GDM1 (cell line): ENCODE measurements around the gene DDX60.

Experiments
- DNase-seq: peaks from one replicate; lab custom pipeline; 2025; lab: John Stamatoyannopoulos, UW

The DDX60 gene

DNA sequence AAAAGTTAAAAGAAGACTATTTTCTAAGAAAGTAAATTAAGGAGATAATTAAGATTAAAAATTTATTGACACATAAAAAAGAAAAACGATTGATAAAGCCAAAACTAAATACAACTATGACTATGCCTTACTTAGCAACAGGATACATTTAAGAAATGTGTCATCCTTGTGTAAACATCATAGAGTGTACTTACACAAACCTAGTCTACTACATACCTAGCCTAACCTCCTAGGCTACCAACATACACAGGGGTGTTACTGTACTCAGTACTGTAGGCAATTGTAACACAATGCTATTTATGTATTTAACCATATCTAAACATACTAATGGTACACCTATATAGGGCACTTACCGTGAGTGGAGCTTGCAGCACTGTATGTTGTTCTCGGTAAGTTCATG is 117.9 kb downstream of the DDX60 start:
- DNase-seq, result no peak

DNA sequence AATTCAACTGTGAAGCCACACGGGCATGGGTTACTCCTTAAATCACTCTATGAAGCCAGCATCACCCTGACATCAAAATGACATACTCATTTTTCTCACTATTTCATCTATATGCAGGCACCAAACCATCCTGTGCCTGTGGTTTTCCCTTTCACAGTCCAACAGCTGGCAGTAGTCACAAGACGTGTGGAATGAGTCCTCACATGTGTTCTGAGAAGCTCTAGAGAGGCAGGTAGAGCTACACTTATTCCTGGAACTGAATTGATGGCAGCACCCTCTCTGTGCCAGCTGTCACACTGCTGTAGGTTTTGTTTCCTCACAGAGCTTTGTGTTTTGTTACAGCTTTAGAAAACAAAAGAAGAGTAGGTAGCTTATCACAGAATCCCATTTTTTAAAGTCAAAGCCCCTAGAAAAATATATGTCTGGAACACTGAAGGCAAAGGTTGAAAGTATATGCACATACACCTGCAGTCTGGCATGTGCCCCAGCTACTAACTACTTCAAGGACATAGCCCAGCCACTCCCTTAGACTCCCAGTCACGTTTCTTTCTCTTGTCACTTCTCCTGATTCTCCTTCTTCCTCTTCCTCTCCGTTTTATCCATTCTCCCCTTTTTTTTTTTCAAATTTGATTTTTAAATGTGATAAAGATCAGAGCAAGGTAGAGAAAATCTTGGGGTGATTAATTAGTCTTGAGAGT is 119.1 kb downstream of the DDX60 start:
- no peak for DNase-seq

DNA sequence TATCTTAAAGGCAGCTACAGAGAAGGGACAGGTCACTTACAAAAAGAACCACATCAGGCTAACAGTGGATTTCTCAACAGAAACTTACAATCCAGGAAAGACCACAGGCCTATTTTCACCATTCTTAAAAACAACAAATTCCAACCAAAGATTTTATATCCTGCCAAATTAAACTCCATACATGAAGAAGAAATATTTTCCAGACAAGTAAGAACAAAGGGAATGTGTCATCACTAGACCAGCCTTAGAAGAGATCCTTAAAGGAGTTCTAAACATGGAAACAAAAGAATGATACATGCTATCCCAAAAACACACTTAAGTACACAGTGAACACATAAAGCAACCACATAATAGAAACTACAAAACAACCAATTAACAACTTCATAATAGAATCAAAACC is 120.6 kb downstream of the DDX60 start:
- no peak for DNase-seq

DNA sequence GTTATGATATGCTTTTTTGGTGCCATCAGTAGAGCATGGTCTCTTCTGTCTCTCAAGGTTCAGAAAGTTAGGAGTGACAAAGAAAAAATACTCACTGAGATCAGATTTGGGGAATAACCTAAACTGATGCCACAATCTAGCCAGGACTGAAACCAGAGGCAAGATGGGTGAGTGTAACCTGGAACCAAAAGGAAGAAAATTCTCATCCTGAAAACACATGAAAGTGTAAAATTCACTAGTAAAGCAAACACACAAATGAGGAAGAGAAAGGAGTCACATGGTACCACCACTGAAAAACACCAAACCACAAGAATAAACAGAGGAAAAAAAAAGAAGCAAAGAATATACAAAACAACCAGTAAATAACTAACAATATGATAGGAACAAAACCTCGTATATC is 129.8 kb downstream of the DDX60 start:
- DNase-seq, result no peak

DNA sequence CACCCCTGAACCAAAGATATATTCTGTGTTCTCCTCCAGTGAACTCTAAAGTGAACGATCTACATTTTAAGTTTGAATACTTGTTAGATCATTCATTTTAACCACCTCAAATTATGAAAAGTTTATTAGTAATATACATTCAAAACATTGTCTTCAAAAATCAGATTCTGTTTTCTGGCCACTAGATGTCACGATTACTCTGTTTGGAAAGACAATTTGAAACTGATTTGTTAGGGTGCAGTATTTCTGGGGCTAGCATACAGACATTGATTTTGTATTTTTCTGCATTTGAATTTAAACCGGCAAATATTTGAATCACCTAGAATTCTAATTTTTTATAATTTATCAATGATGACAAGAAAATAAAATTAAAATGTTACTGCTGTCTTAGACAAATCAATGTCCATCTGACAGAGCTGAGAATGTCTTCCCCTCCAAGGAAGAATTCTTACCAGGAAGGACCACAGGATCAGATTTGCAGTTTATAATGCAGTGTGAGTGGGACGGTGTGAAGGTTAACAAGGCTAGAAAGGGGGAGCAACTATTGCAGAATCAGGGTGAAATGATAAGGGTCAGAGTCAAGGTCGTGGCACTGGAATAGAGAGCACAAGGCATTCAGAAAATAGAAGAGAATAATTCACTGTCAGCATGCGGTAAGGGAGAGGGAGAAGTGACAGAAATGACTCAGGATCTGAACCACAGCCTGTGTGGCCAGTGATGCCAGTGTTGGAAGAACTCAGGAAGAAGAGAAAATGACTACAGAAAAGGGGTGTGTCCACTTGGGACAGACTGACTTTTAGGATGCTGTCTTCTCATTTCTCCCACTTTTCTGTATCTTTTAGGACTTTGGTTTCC is 134.6 kb downstream of the DDX60 start:
- peak; percentile 30 for DNase-seq

DNA sequence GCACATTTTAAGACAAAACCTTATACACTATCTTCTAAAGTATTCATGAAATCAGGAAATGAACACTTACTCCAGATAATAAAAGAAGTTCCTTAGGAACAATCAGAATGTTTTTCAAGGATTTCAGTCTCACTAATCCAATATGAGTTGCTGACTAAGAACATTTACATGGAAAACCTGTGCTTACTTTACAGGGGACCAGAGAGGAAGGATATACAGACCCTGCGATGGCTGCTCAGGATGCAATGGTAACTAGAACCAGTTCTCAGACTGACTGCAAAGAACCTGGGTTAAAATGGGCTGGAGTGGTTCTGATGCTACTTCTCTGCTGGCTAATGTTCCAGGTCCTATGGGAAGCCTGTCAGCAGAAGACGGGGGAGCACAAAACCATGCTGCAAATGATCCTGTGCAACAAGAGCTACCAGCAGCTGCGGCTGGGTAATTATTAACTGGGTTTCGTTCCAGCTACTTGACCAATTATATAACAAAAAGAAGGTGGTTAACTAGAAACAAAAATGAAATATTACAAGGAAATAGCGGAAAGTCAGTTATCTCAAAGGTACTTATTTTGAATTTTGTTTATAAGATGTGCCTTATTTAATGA is 140.9 kb downstream of the DDX60 start:
- DNase-seq, result no peak

DNA sequence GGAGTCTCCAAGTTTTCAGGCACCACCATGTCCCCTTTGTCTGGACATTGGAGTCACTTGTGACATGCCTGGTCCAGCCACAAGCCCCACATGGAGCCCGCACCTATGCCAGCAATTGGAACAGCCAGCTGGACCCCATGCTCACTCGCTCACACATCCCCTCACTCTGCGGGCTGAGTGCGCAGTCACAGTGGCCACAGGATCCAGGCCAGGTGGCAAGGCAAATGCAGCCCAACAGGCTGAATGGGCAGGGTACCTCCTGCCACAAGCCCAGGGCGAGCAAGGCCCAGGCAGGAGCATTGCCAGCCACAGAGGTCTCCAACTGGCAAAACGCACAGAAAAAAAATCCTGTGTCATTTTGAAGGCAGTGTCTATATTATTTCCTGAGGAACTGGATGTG is 144.2 kb downstream of the DDX60 start:
- peak; percentile 55 for DNase-seq

DNA sequence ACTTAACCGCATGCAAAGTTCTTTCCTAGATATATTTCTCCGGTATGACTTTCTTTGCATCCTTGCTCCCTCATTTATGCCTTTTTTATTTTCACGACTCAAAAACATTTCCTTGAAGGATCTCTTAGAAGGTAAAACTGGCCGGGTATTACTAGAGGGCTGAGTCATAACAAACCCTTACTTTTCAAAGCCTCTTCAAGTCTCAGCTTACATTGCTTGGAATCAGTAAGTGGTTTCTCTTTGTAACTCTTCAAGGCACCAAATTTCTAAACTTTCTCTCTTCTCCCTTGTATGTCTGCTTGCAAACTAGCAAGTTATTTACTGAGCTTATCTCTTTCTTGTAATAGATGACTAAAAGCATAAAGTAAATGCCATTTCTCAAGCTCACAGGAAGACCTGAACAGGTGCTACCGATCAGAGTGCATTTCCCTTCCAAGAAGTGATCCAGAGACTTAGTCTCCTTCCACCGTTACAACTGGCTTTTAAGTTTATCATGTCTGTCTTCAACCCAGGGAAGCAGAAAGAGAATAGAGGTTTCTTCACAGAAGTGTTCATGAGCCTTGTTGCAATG is 150.8 kb downstream of the DDX60 start:
- DNase-seq, result no peak
